ENCODE data around the gene ERGIC3.

The ERGIC3 gene

GRCh38 chr20:35562541-35563110, 20.7 kb downstream of the ERGIC3 start:
- DNase-seq = no peak

- DNase-seq = no peak
Observed at GRCh38 chr20:35563834-35564233, 22.0 kb downstream of the ERGIC3 start.

- no peak for DNase-seq
Observed at GRCh38 chr20:35564905-35565304, 23.0 kb downstream of the ERGIC3 start.

- no peak for DNase-seq
Observed at GRCh38 chr20:35568645-35569044, 26.8 kb downstream of the ERGIC3 start.

GRCh38 chr20:35571555-35571954, 29.7 kb downstream of the ERGIC3 start:
- no peak for DNase-seq

- DNase-seq = no peak
Observed at GRCh38 chr20:35572838-35573237, 31.0 kb downstream of the ERGIC3 start.

- no peak for DNase-seq
Observed at GRCh38 chr20:35575958-35576357, 34.1 kb downstream of the ERGIC3 start.

- DNase-seq = no peak
Observed at GRCh38 chr20:35576816-35577215, 34.9 kb downstream of the ERGIC3 start.

- DNase-seq = no peak
Observed at GRCh38 chr20:35578469-35578868, 36.6 kb downstream of the ERGIC3 start.

- DNase-seq = no peak
Observed at GRCh38 chr20:35579196-35579595, 37.3 kb downstream of the ERGIC3 start.

GRCh38 chr20:35582131-35582530, 40.3 kb downstream of the ERGIC3 start:
- no peak for DNase-seq

- DNase-seq = no peak
Observed at GRCh38 chr20:35582741-35583404, 41.0 kb downstream of the ERGIC3 start.

- DNase-seq = no peak
Observed at GRCh38 chr20:35583636-35584560, 42.0 kb downstream of the ERGIC3 start.

GRCh38 chr20:35586751-35587425, 45.0 kb downstream of the ERGIC3 start:
- DNase-seq = no peak

GRCh38 chr20:35587436-35587835, 45.6 kb downstream of the ERGIC3 start:
- no peak for DNase-seq

GRCh38 chr20:35588397-35588796, 46.5 kb downstream of the ERGIC3 start:
- no peak for DNase-seq

GRCh38 chr20:35592339-35592974, 50.6 kb downstream of the ERGIC3 start:
- DNase-seq = no peak

GRCh38 chr20:35595456-35595855, 53.6 kb downstream of the ERGIC3 start:
- no peak for DNase-seq

- DNase-seq = no peak
Observed at GRCh38 chr20:35595901-35596300, 54.0 kb downstream of the ERGIC3 start.

- DNase-seq = no peak
Observed at GRCh38 chr20:35597186-35597585, 55.3 kb downstream of the ERGIC3 start.

- DNase-seq = no peak
Observed at GRCh38 chr20:35598476-35598875, 56.6 kb downstream of the ERGIC3 start.

GRCh38 chr20:35598899-35599775, 57.3 kb downstream of the ERGIC3 start:
- no peak for DNase-seq
